A549 (cell line): ENCODE measurements around the gene PTPRK. TPM values are rescaled to one million over a fixed set of nuclear protein-coding genes. Genes with fewer than 3 reads are reported as not detected.

Experiments
- ATAC-seq, 2 experiments: fragments of 200-7000 bp in 1 of 2; fragments of >200 bp in 1 of 2; cut with Nextera tagmentation in 1 of 2; cut with Tn5 transposase in 1 of 2; 3 replicates each; pipeline versions ENCODE4 v1.8.0 to v1.9.1; 2018 to 2020; ENCODE audit warnings: mild to moderate bottlenecking in 1 of 2, moderate library complexity in 1 of 2
- CTCF ChIA-PET: fragments of 300-600 bp; sonication (Branson Sonifier 250); formaldehyde crosslinking; extraction: SDS; loops from one replicate; lab custom pipeline; 2021; ENCODE audit warnings: antibody characterized with exemption, inconsistent platforms; lab: Yijun Ruan, JAX
- POLR2A ChIA-PET: fragments of 350-600 bp; formaldehyde crosslinking; extraction: SDS; loops from one replicate; lab custom pipeline; 2021; ENCODE audit warnings: antibody characterized with exemption, inconsistent platforms; lab: Yijun Ruan, JAX
- DNase-seq, 2 experiments: peaks; one replicate each; pipeline versions ENCODE4 v3.0.0 to v3.0.0-alpha.2; 2011 to 2016; ENCODE audit warnings: low read depth in 1 of 2, low spot score in 1 of 2
- FAIRE-seq: peaks from 2 replicates; lab custom pipeline; 2011; peaks lifted over from hg19 to GRCh38; lab: Jason Lieb, UNC
- H3K27ac ChIP-seq, 2 experiments: fragments of >200 bp; sonication (Bioruptor Twin); formaldehyde crosslinking; 3 replicates each; pipeline ENCODE4 v1.5.1; 2016 to 2017
- H3K4me1 ChIP-seq: fragments of >200 bp; sonication (Bioruptor Twin); formaldehyde crosslinking; 3 replicates; pipeline ENCODE4 v1.6.1; 2016
- H3K4me2 ChIP-seq: fragments of >200 bp; sonication (Bioruptor Twin); formaldehyde crosslinking; 3 replicates; pipeline ENCODE4 v1.6.1; 2016
- H3K4me3 ChIP-seq: fragments of >200 bp; sonication (Bioruptor Twin); formaldehyde crosslinking; 3 replicates; pipeline ENCODE4 v1.5.1; 2016
- H3K9me3 ChIP-seq: fragments of >200 bp; sonication (Bioruptor Twin); formaldehyde crosslinking; 3 replicates; pipeline ENCODE4 v1.6.1; 2016
- CBX2 ChIP-seq: fragments of 200-600 bp; sonication (generic); IDR thresholded peaks from 2 replicates; pipeline ENCODE4 v1.6.1; 2016; ENCODE audit warnings: low read depth, mild to moderate bottlenecking, borderline replicate concordance
- CBX8 ChIP-seq: fragments of 200-600 bp; sonication (generic); IDR thresholded peaks from 2 replicates; pipeline ENCODE4 v1.6.1; 2016
- CEBPB ChIP-seq, 2 experiments: fragments of >200 bp in 1 of 2; sonication (Bioruptor Twin) in 1 of 2; formaldehyde crosslinking in 1 of 2; IDR thresholded peaks; 2 replicates each; pipeline ENCODE4 v1.6.1; 2012 to 2016
- CHD4 ChIP-seq: fragments of 200-600 bp; sonication (generic); IDR thresholded peaks from 2 replicates; pipeline ENCODE4 v1.6.1; 2016; ENCODE audit warnings: antibody characterized with exemption, mild to moderate bottlenecking, borderline replicate concordance
- EHF ChIP-seq: fragments of 250-450 bp; sonication (Bioruptor Pico); IDR thresholded peaks from 2 replicates; pipeline ENCODE4 v1.5.0; 2020; ENCODE audit warnings: mild to moderate bottlenecking
- EHMT2 ChIP-seq: fragments of 200-600 bp; sonication (generic); IDR thresholded peaks from 2 replicates; pipeline ENCODE4 v1.6.1; 2016; ENCODE audit warnings: antibody characterized with exemption, low read depth, mild to moderate bottlenecking, moderate library complexity
- EP300 ChIP-seq, 2 experiments: fragments of >200 bp; sonication (Bioruptor Twin); formaldehyde crosslinking; IDR thresholded peaks; 2 replicates in 1 of 2; 3 replicates in 1 of 2; pipeline ENCODE4 v1.6.1; 2016 to 2017
- FOSL2 ChIP-seq, 2 experiments: fragments of 450-650 bp in 1 of 2; fragments of >200 bp in 1 of 2; sonication (Bioruptor Twin) in 1 of 2; formaldehyde crosslinking; IDR thresholded peaks; 2 replicates each; pipeline versions ENCODE4 v1.5.0 to v1.6.1; 2016 to 2020; ENCODE audit warnings: mild to moderate bottlenecking in 1 of 2, moderate library complexity in 1 of 2
- FOXS1 ChIP-seq: fragments of 250-450 bp; sonication (Bioruptor Pico); IDR thresholded peaks from 2 replicates; pipeline ENCODE4 v1.5.0; 2020; ENCODE audit warnings: mild to moderate bottlenecking, moderate library complexity
- HDAC2 ChIP-seq: fragments of 200-600 bp; sonication (generic); IDR thresholded peaks from 2 replicates; pipeline ENCODE4 v1.6.1; 2016
- HEYL ChIP-seq: fragments of 250-450 bp; sonication (Bioruptor Pico); IDR thresholded peaks from 2 replicates; pipeline ENCODE4 v1.8.0; 2021; ENCODE audit warnings: mild to moderate bottlenecking, moderate library complexity
- KDM1A ChIP-seq: fragments of 200-600 bp; sonication (generic); IDR thresholded peaks from 2 replicates; pipeline ENCODE4 v1.6.1; 2016; ENCODE audit warnings: low read depth, mild to moderate bottlenecking
- KDM5A ChIP-seq: fragments of 200-600 bp; sonication (generic); IDR thresholded peaks from 2 replicates; pipeline ENCODE4 v1.6.1; 2016; ENCODE audit warnings: antibody characterized with exemption, mild to moderate bottlenecking
- MAFK ChIP-seq: fragments of 450-650 bp; IDR thresholded peaks from 2 replicates; pipeline ENCODE4 v1.6.1; 2014; ENCODE audit not compliant: partially characterized antibody
- NFE2L2 ChIP-seq: fragments of 150-350 bp; conservative IDR thresholded peaks from 2 replicates; pipeline ENCODE4 v1.6.1; 2014; ENCODE audit warnings: low read length
- NR3C1 ChIP-seq: fragments of >200 bp; sonication (Bioruptor Twin); formaldehyde crosslinking; IDR thresholded peaks from 3 replicates; pipeline ENCODE4 v1.6.1; 2017
- POLR2A ChIP-seq: IDR thresholded peaks from 2 replicates; pipeline ENCODE4 v1.6.1; 2012; ENCODE audit warnings: mild to moderate bottlenecking, low read length
- POLR2AphosphoS2 ChIP-seq: conservative IDR thresholded peaks from 2 replicates; pipeline ENCODE4 v1.6.1; 2012; ENCODE audit warnings: low read length, improper control_type of control experiment, inconsistent platforms
- RFX5 ChIP-seq: fragments of 450-650 bp; IDR thresholded peaks from 2 replicates; pipeline ENCODE4 v1.7.1; 2014; ENCODE audit warnings: antibody characterized with exemption, mild to moderate bottlenecking, moderate library complexity
- RNF2 ChIP-seq: fragments of 200-600 bp; sonication (generic); IDR thresholded peaks from 2 replicates; pipeline ENCODE4 v1.6.1; 2016; ENCODE audit warnings: low read depth, mild to moderate bottlenecking, antibody characterized with exemption, moderate library complexity, borderline replicate concordance
- SREBF2 ChIP-seq: fragments of 450-650 bp; IDR thresholded peaks from 2 replicates; pipeline ENCODE4 v1.6.1; 2014; ENCODE audit warnings: mild to moderate bottlenecking, moderate library complexity
- TFCP2L1 ChIP-seq: fragments of 250-450 bp; sonication (Bioruptor Pico); IDR thresholded peaks from 2 replicates; pipeline ENCODE4 v1.5.0; 2021; ENCODE audit warnings: mild to moderate bottlenecking
- ZSCAN20 ChIP-seq: fragments of 250-450 bp; sonication (Bioruptor Pico); IDR thresholded peaks from 2 replicates; pipeline ENCODE4 v1.8.0; 2022; ENCODE audit warnings: mild to moderate bottlenecking, moderate library complexity
- WGBS: methylation state at CpG from one replicate; pipeline ENCODE4 v1.1.6; 2017; ENCODE audit errors: missing lambda C conversion rate; 5-methylcytosine and 5-hydroxymethylcytosine counted together
- polyA plus RNA-seq, 4 experiments: library from polyadenylated mRNA; depleted of rRNA in 3 of 4; stranded (reverse); fragments of >200 nt; fragmentation: RNase III in 1 of 4; extraction: RNeasy Plus Mini Kit Qiagen cat#74134 plus additional on column Dnase treatment in 1 of 4; gene quantifications; 2 replicates in 3 of 4; 3 replicates in 1 of 4; pipeline ENCODE4 v1.2.3, GENCODE V29; 2011 to 2017
- TF ChIP-seq, protein P1 (sequence below): IDR thresholded peaks from 2 replicates; pipeline ENCODE4 v1.6.1; 2012
- TF ChIP-seq, protein P2 (sequence below): fragments of 200-600 bp; sonication (generic); IDR thresholded peaks from 2 replicates; pipeline ENCODE4 v1.6.1; 2016; ENCODE audit warnings: antibody characterized with exemption, mild to moderate bottlenecking, moderate library complexity

The PTPRK gene
- polyA plus RNA-seq, 2 of the 4 experiments (the other 2 are of a cell fraction), result 14.4 to 16.1 TPM

DNA sequence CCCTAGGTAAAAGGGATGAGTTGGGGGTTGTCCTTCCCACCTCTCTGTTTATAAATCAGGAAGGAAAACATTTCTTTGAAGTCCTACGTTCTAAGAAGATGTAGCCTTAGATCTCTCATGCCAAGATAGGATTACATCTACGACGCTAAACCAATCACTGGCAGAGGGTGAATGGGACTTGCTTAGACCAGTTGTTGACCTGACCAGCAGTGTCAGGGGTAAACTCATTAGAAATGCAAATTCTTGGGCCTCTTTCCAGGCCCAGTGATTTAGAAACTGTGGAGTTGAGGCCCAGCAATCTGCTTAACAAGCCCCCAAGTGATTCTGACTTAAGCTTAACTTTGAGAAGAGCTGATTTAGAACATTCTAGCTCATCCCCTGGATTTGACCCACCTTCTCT lies 472.4 kb downstream of the PTPRK start:
- no peak overlapping the region for H3K4me3 ChIP-seq
- no peak overlapping the region for H3K4me2 ChIP-seq
- CTCF ChIA-PET, result no interaction called here
- FAIRE-seq (no peak), DNase-seq (no peak), ATAC-seq (no peak)
- TF ChIP-seq HEYL (CRISPR knock-in tag) (no peak), FOSL2 (IDR thresholded peaks at IDR 0.05) (no peak), FOSL2 (CRISPR knock-in tag; IDR thresholded peaks at IDR 0.05) (no peak), HDAC2 (no peak), CEBPB (IDR thresholded peaks at IDR 0.05) (no peak), FOXS1 (CRISPR knock-in tag) (no peak), POLR2AphosphoS2 (no peak)
- TF ChIP-seq, protein P1, sequence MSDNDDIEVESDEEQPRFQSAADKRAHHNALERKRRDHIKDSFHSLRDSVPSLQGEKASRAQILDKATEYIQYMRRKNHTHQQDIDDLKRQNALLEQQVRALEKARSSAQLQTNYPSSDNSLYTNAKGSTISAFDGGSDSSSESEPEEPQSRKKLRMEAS, result no peak
- no peaks in the 10 kb centered on the region for H3K4me1 ChIP-seq
- no peak overlapping the region for H3K27ac ChIP-seq
- POLR2A ChIA-PET, result no interaction called here
- H3K9me3 ChIP-seq, result no peaks in the 10 kb centered on the region
- 94% methylated on average over 3 of the region's 3 CpGs for WGBS

DNA sequence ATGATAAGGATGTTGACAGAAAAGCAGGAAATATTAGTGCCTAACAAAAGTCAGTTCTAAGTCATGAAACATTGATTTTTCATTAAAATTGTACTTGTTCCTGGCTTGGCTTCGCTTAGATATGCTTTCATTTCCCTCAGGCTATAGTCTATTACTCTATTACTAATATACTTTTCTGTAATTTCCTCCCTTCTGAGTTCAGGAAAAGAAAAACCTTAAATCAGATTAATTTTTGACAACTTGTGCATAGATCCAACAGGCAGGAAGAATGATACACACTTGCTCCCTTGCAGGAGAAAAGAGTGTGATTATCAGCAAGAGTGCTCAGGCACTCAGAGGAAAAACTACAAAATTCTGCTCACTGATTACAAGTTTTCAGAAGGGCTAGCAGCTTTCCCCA lies 474.4 kb downstream of the PTPRK start:
- Histone ChIP-seq H3K4me3 (no peak overlapping the region), H3K27ac (no peak overlapping the region), H3K4me2 (no peak overlapping the region), H3K9me3 (no peaks in the 10 kb centered on the region), H3K4me1 (no peaks in the 10 kb centered on the region)
- ChIA-PET POLR2A (no interaction called here), CTCF (no interaction called here)
- TF ChIP-seq CBX2 (no peak), RNF2 (no peak), EP300 (IDR thresholded peaks at IDR 0.05) (no peak), NR3C1 (no peak), KDM1A (no peak), FOXS1 (CRISPR knock-in tag) (no peak), EHF (CRISPR knock-in tag) (no peak), KDM5A (no peak), TFCP2L1 (no peak), POLR2A (no peak), RFX5 (no peak), EHMT2 (no peak), ZSCAN20 (CRISPR knock-in tag) (no peak), CBX8 (no peak), NFE2L2 (no peak), MAFK (no peak), FOSL2 (IDR thresholded peaks at IDR 0.05) (no peak), FOSL2 (CRISPR knock-in tag; IDR thresholded peaks at IDR 0.05) (no peak), CHD4 (no peak)
- TF ChIP-seq, protein P2, sequence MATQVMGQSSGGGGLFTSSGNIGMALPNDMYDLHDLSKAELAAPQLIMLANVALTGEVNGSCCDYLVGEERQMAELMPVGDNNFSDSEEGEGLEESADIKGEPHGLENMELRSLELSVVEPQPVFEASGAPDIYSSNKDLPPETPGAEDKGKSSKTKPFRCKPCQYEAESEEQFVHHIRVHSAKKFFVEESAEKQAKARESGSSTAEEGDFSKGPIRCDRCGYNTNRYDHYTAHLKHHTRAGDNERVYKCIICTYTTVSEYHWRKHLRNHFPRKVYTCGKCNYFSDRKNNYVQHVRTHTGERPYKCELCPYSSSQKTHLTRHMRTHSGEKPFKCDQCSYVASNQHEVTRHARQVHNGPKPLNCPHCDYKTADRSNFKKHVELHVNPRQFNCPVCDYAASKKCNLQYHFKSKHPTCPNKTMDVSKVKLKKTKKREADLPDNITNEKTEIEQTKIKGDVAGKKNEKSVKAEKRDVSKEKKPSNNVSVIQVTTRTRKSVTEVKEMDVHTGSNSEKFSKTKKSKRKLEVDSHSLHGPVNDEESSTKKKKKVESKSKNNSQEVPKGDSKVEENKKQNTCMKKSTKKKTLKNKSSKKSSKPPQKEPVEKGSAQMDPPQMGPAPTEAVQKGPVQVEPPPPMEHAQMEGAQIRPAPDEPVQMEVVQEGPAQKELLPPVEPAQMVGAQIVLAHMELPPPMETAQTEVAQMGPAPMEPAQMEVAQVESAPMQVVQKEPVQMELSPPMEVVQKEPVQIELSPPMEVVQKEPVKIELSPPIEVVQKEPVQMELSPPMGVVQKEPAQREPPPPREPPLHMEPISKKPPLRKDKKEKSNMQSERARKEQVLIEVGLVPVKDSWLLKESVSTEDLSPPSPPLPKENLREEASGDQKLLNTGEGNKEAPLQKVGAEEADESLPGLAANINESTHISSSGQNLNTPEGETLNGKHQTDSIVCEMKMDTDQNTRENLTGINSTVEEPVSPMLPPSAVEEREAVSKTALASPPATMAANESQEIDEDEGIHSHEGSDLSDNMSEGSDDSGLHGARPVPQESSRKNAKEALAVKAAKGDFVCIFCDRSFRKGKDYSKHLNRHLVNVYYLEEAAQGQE, result no peak
- FAIRE-seq (no peak), DNase-seq (no peak), ATAC-seq (no peak)
- 85% methylated on average over 1 of the region's 1 CpG for WGBS

DNA sequence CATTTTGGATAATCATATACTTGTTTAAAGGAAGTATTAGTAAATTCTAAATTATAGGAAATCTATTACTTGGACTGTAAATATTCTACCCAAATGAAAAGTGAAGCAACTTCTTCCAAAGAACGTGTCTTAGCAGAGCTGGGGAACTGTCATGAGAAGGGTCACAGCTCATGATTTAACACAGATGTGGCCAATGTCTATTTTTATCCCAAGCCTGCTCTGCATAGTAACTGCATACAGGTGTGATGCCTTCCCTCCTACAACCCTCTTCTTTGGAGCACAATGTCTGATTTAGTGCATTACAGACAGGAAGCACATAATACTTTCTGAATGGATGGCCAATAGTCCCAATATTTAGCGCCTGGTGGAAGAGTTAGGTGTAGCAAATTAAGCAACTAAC lies 480.9 kb downstream of the PTPRK start:
- H3K4me2 ChIP-seq, result no peak overlapping the region
- no peak overlapping the region for H3K27ac ChIP-seq
- no peak for DNase-seq
- FAIRE-seq, result no peak
- H3K4me1 ChIP-seq, result no peaks in the 10 kb centered on the region
- POLR2A ChIA-PET, result no interaction called here
- CTCF ChIA-PET, result no interaction called here
- TF ChIP-seq SREBF2, result no peak
- TF ChIP-seq POLR2A, result no peak
- no peak for TF ChIP-seq KDM1A
- TF ChIP-seq, all 56 proteins: peak for 0
- no peaks in the 10 kb centered on the region for H3K9me3 ChIP-seq
- 85% methylated on average over 2 of the region's 2 CpGs for WGBS
- H3K4me3 ChIP-seq, result no peak overlapping the region
- no peak for ATAC-seq
